H1 (cell line): Measurements from ENCODE around the gene TMEM272. TPM values are rescaled to one million over a fixed set of nuclear protein-coding genes. Genes with fewer than 3 reads are reported as not detected.

ENCODE experiments used
- CTCF ChIA-PET: fragments of 300-600 bp; sonication (Branson Sonifier 250); formaldehyde crosslinking; loops from one replicate; lab custom pipeline; 2021; ENCODE audit not compliant: partially characterized antibody; lab: Charles Lee
- POLR2A ChIA-PET: fragments of 300-600 bp; sonication (Branson Sonifier 250); formaldehyde crosslinking; loops from one replicate; lab custom pipeline; 2021; ENCODE audit warnings: inconsistent platforms; ENCODE audit not compliant: partially characterized antibody; lab: Charles Lee
- DNase-seq, 2 experiments: peaks; one replicate each; pipeline versions ENCODE4 v3.0.0 to v3.0.0-alpha.2; 2010 to 2022; ENCODE audit warnings: low spot score in 2 of 2, low read depth in 1 of 2, mixed read lengths in 1 of 2
- FAIRE-seq: peaks from 2 replicates; lab custom pipeline; 2011; peaks lifted over from hg19 to GRCh38; lab: Jason Lieb, UNC
- H2AFZ ChIP-seq: 2 replicates; pipeline ENCODE4 v1.8.1; 2012; ENCODE audit warnings: low read length, inconsistent platforms
- H2AK5ac ChIP-seq: 2 replicates; pipeline ENCODE4 v1.6.1; 2013; ENCODE audit warnings: low read depth, low read length
- H2BK120ac ChIP-seq: replicated peaks from 2 replicates; pipeline ENCODE3; 2013; ENCODE audit warnings: low read depth, low read length, inconsistent platforms
- H2BK12ac ChIP-seq: 2 replicates; pipeline ENCODE4 v1.6.1; 2013; ENCODE audit warnings: low read depth, low read length
- H2BK15ac ChIP-seq: 2 replicates; pipeline ENCODE4 v1.6.1; 2013; ENCODE audit warnings: low read length
- H2BK20ac ChIP-seq: 2 replicates; pipeline ENCODE4 v1.6.1; 2013; ENCODE audit warnings: low read length
- H2BK5ac ChIP-seq: 2 replicates; pipeline ENCODE4 v1.6.1; 2013; ENCODE audit warnings: low read depth, low read length
- H3K14ac ChIP-seq: 2 replicates; pipeline ENCODE4 v1.6.1; 2013; ENCODE audit warnings: inconsistent platforms; ENCODE audit not compliant: insufficient read length
- H3K18ac ChIP-seq: 2 replicates; pipeline ENCODE4 v1.6.1; 2013; ENCODE audit warnings: low read length; ENCODE audit errors: extremely low read depth
- H3K23ac ChIP-seq: 2 replicates; pipeline ENCODE4 v1.6.1; 2013; ENCODE audit warnings: inconsistent platforms; ENCODE audit not compliant: insufficient read length
- H3K23me2 ChIP-seq: 2 replicates; pipeline ENCODE4 v1.6.1; 2013; ENCODE audit warnings: low read depth, low read length
- H3K27ac ChIP-seq: 2 replicates; pipeline ENCODE4 v1.6.1; 2011; ENCODE audit warnings: low read depth, low read length, inconsistent platforms
- H3K27me3 ChIP-seq, 4 experiments: replicated peaks in 1 of 4; 1 replicate in 1 of 4; 2 replicates in 3 of 4; pipeline versions ENCODE4 v1.6.1 to v1.8.1; 2011 to 2013; ENCODE audit warnings: low read length in 3 of 4, mild to moderate bottlenecking in 3 of 4, inconsistent platforms in 2 of 4, mixed read lengths in 2 of 4, moderate library complexity in 1 of 4; ENCODE audit not compliant: control insufficient read depth in 3 of 4, insufficient read depth in 3 of 4; ENCODE audit errors: extremely low read depth in 1 of 4
- H3K36me3 ChIP-seq, 4 experiments: 2 replicates each; pipeline versions ENCODE4 v1.6.1 to v1.8.1; 2011 to 2013; ENCODE audit warnings: mild to moderate bottlenecking in 4 of 4, low read length in 3 of 4, moderate library complexity in 2 of 4, control low read depth in 1 of 4, inconsistent platforms in 1 of 4; ENCODE audit not compliant: insufficient read depth in 4 of 4, control insufficient read depth in 2 of 4
- H3K4ac ChIP-seq: replicated peaks from 2 replicates; pipeline ENCODE3; 2013; ENCODE audit warnings: low read length, low read depth, mixed read lengths, inconsistent platforms; ENCODE audit not compliant: insufficient read length
- H3K4me1 ChIP-seq, 4 experiments: replicated peaks in 1 of 4; 1 replicate in 1 of 4; 2 replicates in 3 of 4; pipeline versions ENCODE4 v1.6.1 to v1.8.1; 2011 to 2013; ENCODE audit warnings: low read length in 3 of 4, inconsistent platforms in 2 of 4, mixed read lengths in 1 of 4; ENCODE audit not compliant: insufficient read depth in 4 of 4, control insufficient read depth in 3 of 4
- H3K4me2 ChIP-seq, 2 experiments: 2 replicates each; pipeline versions ENCODE4 v1.6.1 to v1.8.1; 2011 to 2013; ENCODE audit warnings: low read depth in 2 of 2, low read length in 2 of 2, control low read depth in 1 of 2, inconsistent platforms in 1 of 2, mild to moderate bottlenecking in 1 of 2; ENCODE audit not compliant: insufficient read depth in 1 of 2
- H3K4me3 ChIP-seq, 4 experiments: fragments of 200-600, 300-600 bp in 1 of 4; sonication (generic), shearing (Covaris generic), sonication (Bioruptor Twin) in 1 of 4; 2 replicates each; pipeline versions ENCODE4 v1.5.1 to v1.8.1; 2011 to 2016; ENCODE audit warnings: low read length in 4 of 4, low read depth in 3 of 4, control low read depth in 2 of 4, inconsistent platforms in 2 of 4, mild to moderate bottlenecking in 2 of 4, mixed read lengths in 1 of 4, moderate library complexity in 1 of 4; ENCODE audit not compliant: insufficient read depth in 2 of 4; ENCODE audit errors: extremely low read depth in 1 of 4
- H3K56ac ChIP-seq: replicated peaks from 2 replicates; pipeline ENCODE3; 2013; ENCODE audit warnings: low read depth, mild to moderate bottlenecking, mixed read lengths, low read length, inconsistent platforms; ENCODE audit not compliant: insufficient read length
- H3K79me1 ChIP-seq: 2 replicates; pipeline ENCODE4 v1.6.1; 2013; ENCODE audit warnings: low read depth, low read length, control low read depth
- H3K79me2 ChIP-seq, 2 experiments: 2 replicates each; pipeline versions ENCODE4 v1.6.1 to v1.8.1; 2012 to 2013; ENCODE audit warnings: low read length in 2 of 2, mild to moderate bottlenecking in 2 of 2, inconsistent platforms in 1 of 2; ENCODE audit not compliant: insufficient read depth in 2 of 2, control insufficient read depth in 1 of 2
- H3K9ac ChIP-seq, 4 experiments: replicated peaks in 1 of 4; 1 replicate in 1 of 4; 2 replicates in 3 of 4; pipeline versions ENCODE4 v1.6.1 to v1.8.1; 2011 to 2013; ENCODE audit warnings: low read depth in 3 of 4, low read length in 3 of 4, control low read depth in 2 of 4, mild to moderate bottlenecking in 2 of 4, moderate library complexity in 2 of 4, inconsistent platforms in 1 of 4; ENCODE audit errors: extremely low read depth in 1 of 4
- H3K9me3 ChIP-seq, 2 experiments: 2 replicates each; pipeline versions ENCODE4 v1.6.1 to v1.8.1; 2012 to 2013; ENCODE audit warnings: mild to moderate bottlenecking in 2 of 2, moderate library complexity in 2 of 2, control low read depth in 1 of 2, inconsistent platforms in 1 of 2, low read depth in 1 of 2, low read length in 1 of 2, mixed read lengths in 1 of 2; ENCODE audit not compliant: insufficient read depth in 2 of 2
- H4K20me1 ChIP-seq, 2 experiments: replicated peaks in 1 of 2; 2 replicates each; pipeline versions ENCODE3 to v1.8.1; 2011 to 2013; ENCODE audit warnings: inconsistent platforms in 2 of 2, low read length in 2 of 2, mild to moderate bottlenecking in 1 of 2; ENCODE audit not compliant: insufficient read depth in 2 of 2, control insufficient read depth in 1 of 2
- H4K5ac ChIP-seq: 2 replicates; pipeline ENCODE4 v1.6.1; 2013; ENCODE audit warnings: low read length, low read depth, mixed read lengths, inconsistent platforms; ENCODE audit not compliant: insufficient read length
- H4K8ac ChIP-seq: 2 replicates; pipeline ENCODE4 v1.8.0; 2013; ENCODE audit warnings: mild to moderate bottlenecking, moderate library complexity, low read length, inconsistent platforms; ENCODE audit not compliant: insufficient read depth; ENCODE audit errors: extremely low read depth
- H4K91ac ChIP-seq: replicated peaks from 2 replicates; pipeline ENCODE3; 2013; ENCODE audit warnings: low read length, mixed read lengths, inconsistent platforms; ENCODE audit not compliant: insufficient read length
- SAP30 ChIP-seq: fragments of 300-600 bp; sonication (generic); IDR thresholded peaks from 2 replicates; pipeline ENCODE4 v1.7.1; 2012; ENCODE audit warnings: low read length, moderate library complexity, mild to moderate bottlenecking, inconsistent platforms; ENCODE audit not compliant: insufficient read depth, insufficient replicate concordance
- WGBS, 2 experiments: shearing (Covaris generic) in 1 of 2; methylation state at CpG; one replicate each; pipeline versions ENCODE4 v1.1.6 to v1.1.7; 2013 to 2015; ENCODE audit warnings: low lambda C conversion rate in 2 of 2, mixed read lengths in 2 of 2, inconsistent platforms in 1 of 2, low coverage in 1 of 2, missing lambda C conversion rate in 1 of 2; ENCODE audit not compliant: insufficient replicate concordance in 2 of 2, insufficient coverage in 1 of 2, insufficient read length in 1 of 2; ENCODE audit errors: extremely low coverage in 1 of 2, missing lambda C conversion rate in 1 of 2; 5-methylcytosine and 5-hydroxymethylcytosine counted together
- polyA plus RNA-seq, 7 experiments: library from polyadenylated mRNA; depleted of rRNA in 3 of 7; stranded (reverse) in 5 of 7; unstranded in 2 of 7; fragments of >200 nt in 5 of 7; fragments of 200-250 nt in 2 of 7; gene quantifications; 1 replicate in 5 of 7; 2 replicates in 1 of 7; 4 replicates in 1 of 7; pipeline versions ENCODE4 v1.2.1 to v1.2.3, GENCODE V29; 2011 to 2013; ENCODE audit warnings: missing spikeins in 2 of 7, mixed read lengths in 2 of 7
- total RNA-seq: library from RNA; stranded (reverse); fragmentation: NEBNext Ultra II Directional; extraction: Animal tissue kit (Norgen Biotek cat#: 25700); gene quantifications from 2 replicates; pipeline ENCODE4 v1.2.1, GENCODE V29; 2021

The TMEM272 gene
- total and polyA plus RNA-seq, 2 of the 8 experiments (the other 6 are each of a cell fraction or from before 2014, with no cell fraction given): 0.05 TPM; not detected in 1

GRCh38 chr13:51838240-51838846 lies 6.6 kb downstream of the TMEM272 start:
- Histone ChIP-seq H3K4me3 (no peak overlapping the region), H3K9ac (no peak overlapping the region), H2AK5ac (no peak overlapping the region), H3K4me2 (no peak overlapping the region), H4K8ac (no peak overlapping the region), H2AFZ (no peak overlapping the region), H3K27me3 (no peaks in the 10 kb centered on the region), H3K27ac (no peak overlapping the region), H3K4ac (no peak overlapping the region), H4K91ac (no peak overlapping the region), H3K9me3 (no peaks in the 10 kb centered on the region), H3K79me1 (no peaks in the 10 kb centered on the region), H3K4me1 (no peaks in the 10 kb centered on the region; a peak in 1 of 7 replicates), H3K18ac (no peak overlapping the region), H3K79me2 (no peaks in the 10 kb centered on the region), H3K36me3 (no peaks in the 10 kb centered on the region), H2BK12ac (no peak overlapping the region), H4K5ac (no peak overlapping the region), H4K20me1 (no peaks in the 10 kb centered on the region), H2BK15ac (no peak overlapping the region), H3K56ac (no peak overlapping the region), H2BK20ac (no peak overlapping the region), H3K23me2 (no peaks in the 10 kb centered on the region), H3K14ac (no peak overlapping the region), H2BK120ac (no peak overlapping the region), H3K23ac (no peak overlapping the region), H2BK5ac (no peak overlapping the region)
- WGBS, 2 experiments: 88% methylated on average over 8 of the region's 8 CpGs; no CpG with 5 or more reads in 1 of the 2 experiments
- ChIA-PET POLR2A (interaction anchor here (1.2 kb wide), 1 partner anchor 97 kb away, joined by 3 read pairs; no protein-coding TSS in a partner anchor), CTCF (interaction anchor here (0.9 to 8.8 kb wide), 9 partner anchors 8 to 289 kb away, joined by 3 to 105 read pairs (median 5); no protein-coding TSS in a partner anchor)
- DNase-seq (no peak), FAIRE-seq (no peak)
- no peak for TF ChIP-seq SAP30
